ENCODE measurements around the gene HOXD13. TPM values are rescaled to one million over a fixed set of nuclear protein-coding genes. Genes with fewer than 3 reads are reported as not detected.
A peak's percentile ranks its signal among the peaks of the same experiment; 100 is the strongest.

Gene HOXD13
- polyA plus RNA-seq, 1 donor from 2014 or later: not detected

DNA sequence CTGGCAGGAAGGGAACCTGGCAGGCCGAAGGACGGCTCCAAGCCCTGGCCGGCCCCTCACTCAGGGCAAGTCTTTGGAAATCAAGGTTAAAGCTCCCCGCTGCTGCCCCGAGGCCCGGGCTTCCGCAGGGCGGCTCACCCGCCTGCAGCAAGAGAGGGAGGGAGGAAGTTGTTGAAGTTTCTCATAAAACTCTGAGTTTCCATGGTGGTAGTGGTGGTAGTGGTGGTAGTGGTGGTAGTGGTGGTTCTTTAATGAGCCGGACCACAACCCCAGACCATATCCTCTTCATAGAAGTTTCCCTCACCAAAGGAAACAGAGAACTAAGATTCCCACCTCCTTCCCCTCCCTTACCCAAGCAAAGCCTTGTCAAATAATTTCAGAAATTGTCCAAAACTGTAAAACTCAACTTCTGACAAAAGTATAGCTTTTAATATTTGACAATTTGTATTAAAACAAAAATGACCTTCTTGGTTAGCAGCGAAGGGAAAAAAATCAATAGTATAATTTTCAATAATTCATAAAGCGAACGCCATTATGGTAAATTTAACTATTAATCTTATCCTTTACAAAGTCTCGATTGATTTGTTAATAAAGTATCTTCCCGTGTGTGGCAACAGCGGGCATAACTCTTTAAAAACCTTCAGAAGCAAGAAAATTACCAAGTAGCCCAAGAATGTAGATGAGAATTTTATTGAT lies 22.6 kb downstream of the HOXD13 start:
- Histone ChIP-seq H4K20me1 (ENCODE audit: insufficient read depth) (no peaks in the 10 kb centered on the region), H3K27ac (ENCODE audit: low read length) (no peak overlapping the region)

DNA sequence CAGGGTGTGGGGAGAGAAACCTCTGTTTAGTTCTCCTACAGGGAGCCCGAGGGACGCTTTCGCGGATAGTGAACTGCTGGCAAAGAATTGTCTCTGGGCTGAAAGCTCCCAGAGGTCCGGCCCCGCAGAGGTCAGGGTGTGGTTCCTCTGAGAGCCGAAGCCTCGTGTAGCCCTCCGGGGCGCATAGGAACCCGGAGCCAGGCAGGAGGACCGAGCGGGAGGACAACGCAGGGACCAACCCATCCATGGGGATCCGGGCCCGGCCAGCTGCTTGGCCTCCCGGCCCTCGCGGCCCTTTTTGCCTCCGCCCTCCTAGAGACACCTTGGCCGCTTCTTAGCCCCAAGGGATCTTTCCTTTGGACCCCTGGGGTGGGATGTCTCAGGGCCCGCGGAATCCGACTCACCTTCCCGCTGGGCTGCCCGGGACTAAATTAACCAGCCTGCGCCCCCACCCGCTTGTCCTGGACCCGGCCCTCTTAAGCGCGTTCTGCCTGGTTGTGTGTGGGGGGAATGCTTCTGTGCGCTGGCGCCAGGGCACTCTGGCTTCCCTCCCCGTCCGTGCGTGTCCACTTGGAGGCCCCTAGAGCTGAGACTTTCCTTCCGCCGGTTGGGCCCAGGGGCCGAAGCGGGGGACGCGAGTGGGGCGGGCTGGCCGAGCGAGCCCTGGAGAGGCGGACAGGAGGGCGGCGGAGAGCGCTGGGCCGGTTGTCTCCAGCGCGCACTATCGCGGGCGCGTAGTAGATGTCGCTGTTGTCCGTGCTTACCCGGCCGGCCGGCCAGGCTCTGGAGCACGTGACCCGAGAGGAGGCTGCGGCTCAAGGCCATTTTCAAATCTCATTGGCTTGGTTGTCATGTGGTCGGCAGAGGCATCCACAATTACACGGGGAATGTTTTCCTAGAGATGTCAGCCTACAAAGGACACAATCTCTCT lies 23.6 kb downstream of the HOXD13 start, which contains the start of gene HOXD10:
HOXD10 (plus strand) TSS at position 896 of the 931 bp plus-strand sequence. CDS start 56 bp downstream, outside the sequence.
- Histone ChIP-seq H3K79me2 (replicated peaks; ENCODE audit: insufficient read depth, low read length) (no peaks in the 10 kb centered on the region), H3K27me3 (ENCODE audit: insufficient read depth, low read depth, low read length) (peaks cover 99% of the 10 kb centered on the region), H4K20me1 (ENCODE audit: insufficient read depth) (no peaks in the 10 kb centered on the region), H3F3A (ENCODE audit: insufficient read depth, low read length, poor library complexity, severe bottlenecking) (no peaks in the 10 kb centered on the region), H2AFZ (ENCODE audit: low read depth, low read length) (no peak within 1 kb of the TSS), H3K36me3 (ENCODE audit: insufficient read depth, low read length) (no peaks in the 10 kb centered on the region), H3K9me2 (ENCODE audit: insufficient read depth, low read length) (no peaks in the 10 kb centered on the region), H3K9me3 (ENCODE audit: low read length) (peaks cover 32% of the 10 kb centered on the region), H3K4me3 (ENCODE audit: low read length) (no peak within 1 kb of the TSS), H3K27ac (ENCODE audit: low read length) (no peak within 1 kb of the TSS), H3K4me2 (ENCODE audit: low read length) (no peak within 1 kb of the TSS), H3K9ac (ENCODE audit: low read length) (no peak within 1 kb of the TSS)
- TF ChIP-seq MXI1 (conservative IDR thresholded peaks at IDR 0.05; ENCODE audit: poor library complexity, severe bottlenecking) (no peak), EZH2 (IDR thresholded peaks at IDR 0.05; ENCODE audit: borderline replicate concordance, insufficient read depth, low read length, poor library complexity, severe bottlenecking) (no peak), RAD21 (conservative IDR thresholded peaks at IDR 0.05) (no peak), EP300 (conservative IDR thresholded peaks at IDR 0.05; ENCODE audit: poor library complexity, severe bottlenecking) (no peak), TAF1 (IDR thresholded peaks at IDR 0.05; ENCODE audit: low read depth) (no peak), REST (IDR thresholded peaks at IDR 0.05; ENCODE audit: borderline replicate concordance) (no peak), SMC3 (conservative IDR thresholded peaks at IDR 0.05; ENCODE audit: poor library complexity) (no peak), POLR2AphosphoS5 (IDR thresholded peaks at IDR 0.05) (no peak)
- TF ChIP-seq, protein P1, sequence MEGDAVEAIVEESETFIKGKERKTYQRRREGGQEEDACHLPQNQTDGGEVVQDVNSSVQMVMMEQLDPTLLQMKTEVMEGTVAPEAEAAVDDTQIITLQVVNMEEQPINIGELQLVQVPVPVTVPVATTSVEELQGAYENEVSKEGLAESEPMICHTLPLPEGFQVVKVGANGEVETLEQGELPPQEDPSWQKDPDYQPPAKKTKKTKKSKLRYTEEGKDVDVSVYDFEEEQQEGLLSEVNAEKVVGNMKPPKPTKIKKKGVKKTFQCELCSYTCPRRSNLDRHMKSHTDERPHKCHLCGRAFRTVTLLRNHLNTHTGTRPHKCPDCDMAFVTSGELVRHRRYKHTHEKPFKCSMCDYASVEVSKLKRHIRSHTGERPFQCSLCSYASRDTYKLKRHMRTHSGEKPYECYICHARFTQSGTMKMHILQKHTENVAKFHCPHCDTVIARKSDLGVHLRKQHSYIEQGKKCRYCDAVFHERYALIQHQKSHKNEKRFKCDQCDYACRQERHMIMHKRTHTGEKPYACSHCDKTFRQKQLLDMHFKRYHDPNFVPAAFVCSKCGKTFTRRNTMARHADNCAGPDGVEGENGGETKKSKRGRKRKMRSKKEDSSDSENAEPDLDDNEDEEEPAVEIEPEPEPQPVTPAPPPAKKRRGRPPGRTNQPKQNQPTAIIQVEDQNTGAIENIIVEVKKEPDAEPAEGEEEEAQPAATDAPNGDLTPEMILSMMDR (IDR thresholded peaks at IDR 0.05; ENCODE audit: poor library complexity, severe bottlenecking): no peak

More for the DNA sequence above, 22.6 kb downstream of the HOXD13 start:
- no peaks in the 10 kb centered on the region for H3F3A ChIP-seq (ENCODE audit: insufficient read depth, low read length, poor library complexity, severe bottlenecking)
- no peak overlapping the region for H2AFZ ChIP-seq (ENCODE audit: low read depth, low read length)
- H3K79me2 ChIP-seq (replicated peaks; ENCODE audit: insufficient read depth, low read length): no peaks in the 10 kb centered on the region
- TF ChIP-seq EZH2 (IDR thresholded peaks at IDR 0.05; ENCODE audit: borderline replicate concordance, insufficient read depth, low read length, poor library complexity, severe bottlenecking) (peak; percentile 68), TAF1 (IDR thresholded peaks at IDR 0.05; ENCODE audit: low read depth) (no peak)
- no peak overlapping the region for H3K4me3 ChIP-seq (ENCODE audit: low read length)
- no peaks in the 10 kb centered on the region for H3K36me3 ChIP-seq (ENCODE audit: insufficient read depth, low read length)
- H3K27me3 ChIP-seq (ENCODE audit: insufficient read depth, low read depth, low read length): peaks cover 99% of the 10 kb centered on the region
- no peak overlapping the region for H3K4me2 ChIP-seq (ENCODE audit: low read length)
- H3K9ac ChIP-seq (ENCODE audit: low read length): no peak overlapping the region
- peaks cover 32% of the 10 kb centered on the region for H3K9me3 ChIP-seq (ENCODE audit: low read length)
- H3K9me2 ChIP-seq (ENCODE audit: insufficient read depth, low read length): no peaks in the 10 kb centered on the region
